K562 (cell line): ENCODE data around the gene ABHD16A. TPM values are rescaled to one million over a fixed set of nuclear protein-coding genes. Genes with fewer than 3 reads are reported as not detected.

ENCODE experiments used
- CEBPG ChIP-seq, 3 experiments: fragments of 200-800 bp in 1 of 3; sonication (Bioruptor generic) in 1 of 3; sonication (generic) in 1 of 3; formaldehyde crosslinking in 1 of 3; IDR thresholded peaks in 2 of 3; conservative IDR thresholded peaks in 1 of 3; 2 replicates each; pipeline versions ENCODE4 v1.6.1 to v1.8.0; 2016 to 2022; ENCODE audit warnings: missing compliant biosample characterization in 2 of 3, missing genetic modification characterization in 2 of 3, mild to moderate bottlenecking in 1 of 3, missing genetic modification reagents in 1 of 3
- CXXC5 ChIP-seq: fragments of 250-450 bp; sonication (Bioruptor Pico); IDR thresholded peaks from 2 replicates; pipeline ENCODE4 v1.8.0; 2022; ENCODE audit warnings: inconsistent platforms, mild to moderate bottlenecking, moderate library complexity
- ELF2 ChIP-seq: fragments of 250-450 bp; sonication (Bioruptor Pico); IDR thresholded peaks from 2 replicates; pipeline ENCODE4 v1.5.0; 2021; ENCODE audit warnings: mild to moderate bottlenecking
- ELK3 ChIP-seq: fragments of 450-650 bp; formaldehyde crosslinking; IDR thresholded peaks from 2 replicates; pipeline ENCODE4 v1.4.0; 2020; ENCODE audit warnings: mild to moderate bottlenecking
- ESRRB ChIP-seq: fragments of 250-450 bp; sonication (Bioruptor Pico); IDR thresholded peaks from 2 replicates; pipeline ENCODE4 v1.5.0; 2020; ENCODE audit warnings: mild to moderate bottlenecking, moderate library complexity, borderline replicate concordance
- ETV1 ChIP-seq: fragments of 450-650 bp; conservative IDR thresholded peaks from 2 replicates; pipeline ENCODE4 v1.6.1; 2016; ENCODE audit warnings: missing genetic modification characterization, control low read depth, low read depth, missing compliant biosample characterization
- FOS ChIP-seq: IDR thresholded peaks from 3 replicates; pipeline ENCODE4 v1.6.1; 2011; ENCODE audit not compliant: insufficient read length; ENCODE audit errors: extremely low read depth
- HMG20A ChIP-seq: fragments of 450-650 bp; formaldehyde crosslinking; conservative IDR thresholded peaks from 2 replicates; pipeline ENCODE4 v1.4.0; 2020; ENCODE audit warnings: mild to moderate bottlenecking, mixed read lengths
- HMG20B ChIP-seq: fragments of 250-450 bp; sonication (Bioruptor Pico); IDR thresholded peaks from 2 replicates; pipeline ENCODE4 v1.5.0; 2021; ENCODE audit warnings: mild to moderate bottlenecking
- HNRNPH1 ChIP-seq: fragments of 200-400 bp; formaldehyde crosslinking; optimal IDR thresholded peaks from 2 replicates; pipeline ENCODE3; 2017; ENCODE audit warnings: low read depth, mild to moderate bottlenecking, low read length, moderate library complexity
- MYBL2 ChIP-seq, 2 experiments: fragments of 450-650 bp in 1 of 2; sonication (generic) in 1 of 2; formaldehyde crosslinking in 1 of 2; IDR thresholded peaks; 2 replicates each; pipeline versions ENCODE4 v1.6.1 to v1.8.1; 2017 to 2022; ENCODE audit warnings: borderline replicate concordance in 1 of 2, inconsistent platforms in 1 of 2, low read depth in 1 of 2, mild to moderate bottlenecking in 1 of 2, missing genetic modification reagents in 1 of 2, moderate library complexity in 1 of 2
- POLR2B ChIP-seq: fragments of 450-650 bp; IDR thresholded peaks from 2 replicates; pipeline ENCODE4 v1.6.1; 2018; ENCODE audit warnings: low read depth; ENCODE audit not compliant: partially characterized antibody
- POLR3A ChIP-seq: IDR thresholded peaks from 2 replicates; pipeline ENCODE4 v1.6.1; 2011; ENCODE audit warnings: borderline replicate concordance, mild to moderate bottlenecking, moderate library complexity; ENCODE audit not compliant: insufficient read length, insufficient read depth; ENCODE audit errors: extremely low read depth
- POU5F1 ChIP-seq: fragments of 150-350 bp; IDR thresholded peaks from 2 replicates; pipeline ENCODE4 v1.6.1; 2014; ENCODE audit warnings: borderline replicate concordance, low read length, low read depth, mild to moderate bottlenecking; ENCODE audit not compliant: partially characterized antibody
- PRPF4 ChIP-seq: fragments of 200-400 bp; formaldehyde crosslinking; IDR thresholded peaks from one replicate; pipeline ENCODE4 v1.6.1; 2017; ENCODE audit warnings: low read length, low read depth, mild to moderate bottlenecking; ENCODE audit not compliant: insufficient read depth, poor library complexity, severe bottlenecking
- PYGO2 ChIP-seq: fragments of 450-650 bp; IDR thresholded peaks from 2 replicates; pipeline ENCODE4 v1.6.1; 2016; ENCODE audit warnings: mild to moderate bottlenecking, missing genetic modification characterization, moderate library complexity, missing compliant biosample characterization
- RBM39 ChIP-seq: fragments of 200-400 bp; formaldehyde crosslinking; optimal IDR thresholded peaks from 2 replicates; pipeline ENCODE3; 2018; ENCODE audit warnings: low read depth, low read length
- RUNX1 ChIP-seq: sonication (generic); IDR thresholded peaks from 2 replicates; pipeline ENCODE4 v1.6.1; 2016; ENCODE audit warnings: antibody characterized with exemption, low read depth
- SMARCA4 ChIP-seq: fragments of 450-650 bp; IDR thresholded peaks from 2 replicates; pipeline ENCODE4 v1.6.1; 2016
- TFAM ChIP-seq: fragments of 250-450 bp; sonication (Bioruptor Pico); conservative IDR thresholded peaks from 2 replicates; pipeline ENCODE4 v1.5.0; 2021; ENCODE audit warnings: mild to moderate bottlenecking, moderate library complexity
- TRIM28 ChIP-seq: fragments of 450-650 bp; IDR thresholded peaks from 2 replicates; pipeline ENCODE4 v1.6.1; 2017
- ZNF384 ChIP-seq: IDR thresholded peaks from 2 replicates; pipeline ENCODE4 v1.6.1; 2012; ENCODE audit warnings: low read depth, low read length, improper control_type of control experiment
- ZNF436 ChIP-seq: fragments of 250-450, 450-650 bp; sonication (Bioruptor Pico); formaldehyde crosslinking; IDR thresholded peaks from 2 replicates; pipeline ENCODE4 v1.7.0; 2020; ENCODE audit warnings: mild to moderate bottlenecking
- ZNF785 ChIP-seq: fragments of 250-450 bp; sonication (Bioruptor Pico); IDR thresholded peaks from 2 replicates; pipeline ENCODE4 v1.4.0; 2020; ENCODE audit warnings: mild to moderate bottlenecking
- polyA plus RNA-seq, 8 experiments: library from polyadenylated mRNA; depleted of rRNA in 4 of 8; stranded (reverse) in 5 of 8; unstranded in 3 of 8; fragments of >200 nt; fragmentation: Nextera tagmentation in 2 of 8; fragmentation: Illumina TruSeq in 1 of 8; extraction: Ambion mirVana in 2 of 8; extraction: Trizol in 1 of 8; gene quantifications; 2 replicates each; pipeline versions ENCODE4 v1.2.1 to v1.2.3, GENCODE V29; 2011 to 2014; ENCODE audit warnings: inconsistent platforms in 1 of 8, missing spikeins in 1 of 8
- total RNA-seq, 7 experiments: library from RNA; depleted of rRNA in 6 of 7; stranded (reverse); fragments of >200 nt in 6 of 7; fragmentation: Illumina TruSeq in 2 of 7; extraction: Trizol in 2 of 7; gene quantifications; 2 replicates each; pipeline versions ENCODE4 v1.2.1 to v1.2.3, GENCODE V29; 2011 to 2021; ENCODE audit warnings: low replicate concordance in 1 of 7
- TF ChIP-seq, protein P1 (sequence below): fragments of 450-650 bp; IDR thresholded peaks from 2 replicates; pipeline ENCODE4 v1.6.1; 2017; ENCODE audit warnings: antibody characterized with exemption

ABHD16A gene
- total and polyA plus RNA-seq, 9 of the 15 experiments (the other 6 are each of a cell fraction or from before 2014, with no cell fraction given): 25.8 to 120 (median 81.6) TPM

- TF ChIP-seq TRIM28: peak; percentile 77; the same call in 1 of the 2 replicates
- TF ChIP-seq ZNF436 (CRISPR knock-in tag): no peak
- TF ChIP-seq ETV1 (tag): peak; percentile 100
- 0 out of 2 replicates have a peak, but pooled peaks have one; percentile 26 for TF ChIP-seq PYGO2 (tag)
- TF ChIP-seq TFAM: no peak
- TF ChIP-seq, protein P1, sequence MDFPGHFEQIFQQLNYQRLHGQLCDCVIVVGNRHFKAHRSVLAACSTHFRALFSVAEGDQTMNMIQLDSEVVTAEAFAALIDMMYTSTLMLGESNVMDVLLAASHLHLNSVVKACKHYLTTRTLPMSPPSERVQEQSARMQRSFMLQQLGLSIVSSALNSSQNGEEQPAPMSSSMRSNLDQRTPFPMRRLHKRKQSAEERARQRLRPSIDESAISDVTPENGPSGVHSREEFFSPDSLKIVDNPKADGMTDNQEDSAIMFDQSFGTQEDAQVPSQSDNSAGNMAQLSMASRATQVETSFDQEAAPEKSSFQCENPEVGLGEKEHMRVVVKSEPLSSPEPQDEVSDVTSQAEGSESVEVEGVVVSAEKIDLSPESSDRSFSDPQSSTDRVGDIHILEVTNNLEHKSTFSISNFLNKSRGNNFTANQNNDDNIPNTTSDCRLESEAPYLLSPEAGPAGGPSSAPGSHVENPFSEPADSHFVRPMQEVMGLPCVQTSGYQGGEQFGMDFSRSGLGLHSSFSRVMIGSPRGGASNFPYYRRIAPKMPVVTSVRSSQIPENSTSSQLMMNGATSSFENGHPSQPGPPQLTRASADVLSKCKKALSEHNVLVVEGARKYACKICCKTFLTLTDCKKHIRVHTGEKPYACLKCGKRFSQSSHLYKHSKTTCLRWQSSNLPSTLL: no peak
- TF ChIP-seq ZNF785: no peak
- TF ChIP-seq POLR2B: peak; percentile 97
- TF ChIP-seq HMG20B (CRISPR knock-in tag): peak; percentile 28; the same call in 1 of the 2 replicates
- TF ChIP-seq CXXC5 (CRISPR knock-in tag): no peak
- peak; percentile 86 for TF ChIP-seq SMARCA4
- TF ChIP-seq ESRRB (CRISPR knock-in tag): peak; percentile 77
- TF ChIP-seq HNRNPH1: no peak
- TF ChIP-seq PRPF4: peak; percentile 8
- no peak for TF ChIP-seq FOS
- TF ChIP-seq POU5F1: no peak
- TF ChIP-seq RUNX1: no peak
- no peak for TF ChIP-seq POLR3A
- peak; percentile 50; the same call in 1 of the 2 replicates for TF ChIP-seq ZNF384
- no peak for TF ChIP-seq CEBPG (CRISPR knock-in tag; IDR thresholded peaks at IDR 0.05)
- no peak; a peak in 1 of 4 replicates for TF ChIP-seq CEBPG (tag; conservative IDR thresholded peaks at IDR 0.05 in 1 of 2, IDR thresholded peaks at IDR 0.05 in 1 of 2)
- no peak; the same call in 1 of the 2 replicates for TF ChIP-seq MYBL2 (IDR thresholded peaks at IDR 0.05; ENCODE audit: low read depth)
- no peak for TF ChIP-seq MYBL2 (CRISPR knock-in tag; IDR thresholded peaks at IDR 0.05; ENCODE audit: borderline replicate concordance)
- no peak for TF ChIP-seq HMG20A (CRISPR knock-in tag)
- peak; percentile 79 for TF ChIP-seq ELF2 (CRISPR knock-in tag)
- TF ChIP-seq RBM39: peak; percentile 95
- no peak for TF ChIP-seq ELK3
Measured at GRCh38 chr6:31652925-31653724, 50.0 kb downstream of the ABHD16A start (continued).
